Esophagus mucosa (tissue), 1 donor: ENCODE data around the gene PPP6R2. TPM values are rescaled to one million over a fixed set of nuclear protein-coding genes. Genes with fewer than 3 reads are reported as not detected.

Experiments
- ATAC-seq: fragments of 200-7000 bp; cut with Tn5 transposase; one replicate; pipeline ENCODE4 v1.9.1; 2020
- total RNA-seq: library from RNA; stranded (reverse); gene quantifications from one replicate; pipeline ENCODE4 v1.2.4, GENCODE V29; 2023
- donor health status: DM: yes; HTN: yes; CAD: no.

PPP6R2 gene
- total RNA-seq, 1 donor from 2014 or later = 29.3 TPM

DNA sequence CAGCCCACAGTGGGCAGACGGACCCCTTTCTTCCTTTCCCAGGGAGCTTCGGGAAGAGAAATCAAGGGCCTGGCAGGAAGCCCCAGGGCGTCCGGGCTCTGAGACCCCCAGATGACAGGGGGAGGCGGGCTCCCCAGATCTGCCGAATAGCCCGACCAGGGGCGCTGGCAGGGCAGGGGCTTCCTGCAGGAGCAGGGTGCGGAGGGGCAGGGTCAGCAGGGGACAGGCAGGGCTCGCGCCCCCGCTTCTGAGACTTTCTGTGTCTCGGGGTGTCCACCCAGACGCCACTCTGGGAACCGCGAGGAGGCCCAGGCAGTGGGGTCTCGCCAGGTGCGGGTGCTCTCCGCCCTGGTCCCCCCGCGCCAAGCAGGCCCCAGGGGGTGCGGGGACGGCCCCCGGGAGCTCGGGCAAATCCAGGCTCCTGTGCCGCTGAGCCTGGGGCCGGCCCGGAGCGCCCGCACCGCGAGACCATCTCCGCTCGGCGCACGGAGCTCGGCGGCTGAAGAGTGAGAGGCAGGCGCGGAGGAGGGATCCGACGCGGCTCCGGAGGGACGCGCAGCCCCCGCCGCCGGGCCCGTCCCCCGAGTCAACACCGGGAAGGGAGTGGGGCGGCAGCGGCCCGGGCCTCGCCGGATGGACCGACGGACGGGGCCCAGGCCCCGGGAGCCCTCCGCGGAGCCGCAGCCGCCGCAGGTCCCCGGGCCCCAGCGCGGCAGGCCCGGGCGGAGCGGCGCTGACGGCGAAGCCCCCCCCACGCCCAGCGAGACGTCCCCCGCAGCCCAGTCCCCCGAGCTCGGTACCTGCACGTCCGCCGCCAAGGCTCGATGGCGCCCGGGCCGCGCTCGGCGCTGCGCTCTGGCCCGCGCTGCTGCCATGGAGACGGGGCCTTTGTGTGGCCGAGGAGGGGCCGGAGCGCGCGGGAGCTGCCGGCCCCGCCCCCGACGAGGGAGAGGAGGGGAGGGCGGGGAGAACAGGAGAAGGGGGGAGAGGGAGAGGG, 36.1 kb upstream of the PPP6R2 start, which contains the start of gene PLXNB2:
TSS of gene PLXNB2 (minus strand) at position 894 of the 997 bp plus-strand sequence. CDS start 17,062 bp downstream, outside the sequence.
- peak; percentile 9 for ATAC-seq

DNA sequence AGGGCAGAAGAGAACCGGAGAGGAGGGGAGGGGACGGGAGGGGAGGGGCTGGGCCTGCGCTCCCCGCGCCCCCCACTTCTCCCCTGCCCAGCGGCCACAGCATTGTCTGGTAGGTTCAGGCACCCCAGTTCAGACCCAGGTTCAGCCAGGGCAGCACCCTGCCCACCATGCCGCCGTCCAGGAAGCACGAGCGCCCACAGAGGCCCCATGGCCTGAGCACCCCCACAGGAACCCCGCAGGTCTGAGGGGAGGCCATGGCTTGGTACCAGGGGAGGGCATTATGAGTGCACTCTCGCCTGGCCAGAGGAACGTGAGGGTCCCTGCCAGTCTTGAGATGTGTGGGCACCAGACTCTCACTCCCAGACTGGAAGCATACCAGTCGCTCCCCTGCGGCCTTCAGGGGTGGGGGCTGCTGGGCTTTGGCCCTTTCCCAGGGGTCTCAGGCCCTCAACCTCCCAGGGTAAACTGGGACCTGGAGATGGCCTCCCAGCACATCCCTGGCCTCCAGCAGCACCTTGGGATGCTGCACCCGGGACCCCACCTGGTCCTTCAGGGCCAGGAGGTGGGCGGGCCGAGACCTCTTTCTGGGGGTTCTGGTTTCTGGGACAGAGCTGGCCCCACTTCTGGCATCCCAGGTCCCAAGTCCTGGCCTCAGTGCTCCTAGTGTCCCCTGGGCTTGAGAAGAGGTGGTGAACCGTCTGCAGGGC, 35.1 kb upstream of the PPP6R2 start:
- no peak for ATAC-seq

DNA sequence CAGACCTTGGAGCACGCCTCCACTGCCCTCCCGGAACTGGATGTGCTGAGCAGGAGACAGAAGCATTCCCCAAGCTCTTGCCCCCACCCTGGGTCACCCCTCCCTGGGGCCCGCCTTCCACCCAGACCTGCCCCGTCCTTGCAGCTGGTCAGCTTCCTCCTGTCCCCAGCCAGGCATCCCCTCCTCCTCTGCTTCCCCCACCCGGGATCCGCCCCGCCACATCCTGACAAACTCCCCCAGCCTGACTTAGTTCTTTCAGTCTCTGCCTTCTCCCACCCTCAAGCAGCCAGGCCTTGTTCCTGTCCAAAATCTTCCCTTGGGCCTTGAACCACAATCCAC, 34.6 kb upstream of the PPP6R2 start:
- ATAC-seq = no peak

DNA sequence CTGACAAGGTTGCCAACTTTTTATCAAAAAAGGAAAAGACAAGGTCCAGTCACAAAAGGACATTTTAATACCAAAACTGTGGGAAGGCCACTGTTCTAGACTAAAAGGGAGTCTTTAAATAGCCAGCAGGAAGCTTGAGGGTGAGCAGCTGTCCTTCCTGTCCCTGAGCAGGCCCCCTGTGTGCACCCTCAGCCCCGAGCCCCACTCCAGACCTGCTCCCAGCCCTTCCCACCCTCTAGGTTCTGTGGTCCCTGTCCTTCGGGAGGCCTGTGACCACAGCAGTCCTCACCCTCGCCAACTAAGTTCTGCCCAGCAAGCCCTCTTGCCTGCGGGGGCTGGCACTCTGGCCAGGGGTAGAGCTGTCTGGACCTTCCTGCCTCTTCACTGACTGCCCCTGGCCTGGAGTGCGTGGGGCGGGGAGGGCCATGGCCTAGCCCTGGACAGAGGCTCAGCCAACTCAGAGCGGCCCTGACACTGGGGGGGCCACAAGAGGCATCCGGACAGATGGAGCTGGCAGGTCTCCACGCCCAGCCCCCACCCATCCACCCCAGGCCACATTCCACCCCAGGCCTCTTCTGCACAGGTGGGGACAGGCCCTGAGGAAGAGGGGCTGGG, 34.0 kb upstream of the PPP6R2 start:
- no peak for ATAC-seq

DNA sequence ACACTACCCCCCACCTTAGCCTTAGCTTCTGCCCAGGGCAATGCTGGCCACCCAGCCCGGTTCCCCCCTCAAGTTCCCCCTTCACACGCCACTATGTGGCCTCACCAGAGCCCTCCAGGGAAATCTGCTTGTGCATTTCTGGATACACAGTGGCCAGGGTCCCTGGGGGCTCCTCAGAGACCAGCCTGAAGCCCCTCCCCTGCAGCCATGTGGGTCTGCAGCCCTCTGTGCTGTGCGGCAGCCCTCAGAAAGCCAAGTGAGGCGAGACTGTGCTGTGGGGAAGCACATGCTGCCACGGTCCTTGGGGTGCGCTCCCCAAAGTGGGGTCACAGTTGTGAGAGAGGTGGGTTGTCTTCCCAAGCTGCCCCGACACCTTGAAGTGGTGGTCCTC, 33.5 kb upstream of the PPP6R2 start:
- no peak for ATAC-seq

DNA sequence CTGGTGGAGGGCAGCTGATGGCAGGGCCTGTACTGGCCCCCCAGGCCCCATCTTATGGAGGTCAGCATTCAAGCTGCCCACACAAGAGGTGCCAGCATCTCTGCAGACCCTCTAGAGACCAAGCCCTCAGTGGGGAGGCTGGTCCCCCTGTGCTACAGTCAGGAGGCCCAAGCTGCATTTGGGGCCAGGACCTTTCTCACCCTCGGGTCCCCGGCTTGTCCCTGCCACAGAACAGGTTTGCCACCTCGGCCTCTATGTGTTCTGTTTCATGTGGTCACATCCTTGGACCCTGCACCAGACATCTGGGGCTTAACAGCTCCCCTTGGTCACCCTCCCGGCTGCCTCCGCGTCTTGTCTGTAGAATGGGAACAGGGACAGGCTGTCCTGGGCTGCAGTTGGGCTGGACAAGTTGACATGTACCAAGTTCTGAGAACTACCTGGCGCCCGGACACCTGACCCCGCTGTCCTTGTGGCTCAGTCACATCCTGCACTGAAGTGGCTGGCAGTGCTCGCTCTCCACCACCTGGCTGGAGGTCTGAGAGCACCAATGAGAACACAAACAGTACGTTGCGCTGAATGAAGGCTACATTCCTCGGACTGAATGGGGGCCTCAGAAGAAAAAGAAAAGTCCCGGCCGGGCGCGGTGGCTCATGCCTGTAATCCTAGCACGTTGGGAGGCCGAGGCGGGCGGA, 33.0 kb upstream of the PPP6R2 start:
- no peak for ATAC-seq

DNA sequence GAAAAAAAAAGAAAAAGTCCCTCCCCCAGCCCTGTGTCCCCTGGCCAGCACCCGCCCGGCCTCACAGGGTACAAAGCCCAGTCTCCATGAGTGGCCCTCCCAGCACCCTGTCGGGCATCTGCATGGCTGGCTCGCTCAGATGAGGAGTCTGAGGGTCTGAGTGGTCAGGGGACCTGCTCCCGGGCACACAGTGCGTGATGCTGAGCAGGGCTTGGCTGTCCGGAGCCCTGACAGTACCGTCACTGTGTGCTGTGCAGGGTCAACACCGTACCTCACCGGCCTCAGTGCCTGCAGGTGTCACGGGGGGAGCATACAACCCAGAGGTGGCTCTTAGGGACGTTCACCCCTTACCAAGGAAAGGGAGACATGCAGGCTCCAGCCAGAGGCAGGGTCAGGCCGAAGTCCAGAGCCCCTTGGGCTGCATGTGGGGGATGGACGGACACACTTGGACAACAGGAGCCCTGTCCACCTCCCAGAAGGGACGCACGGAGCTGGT, 32.1 kb upstream of the PPP6R2 start:
- ATAC-seq = no peak

DNA sequence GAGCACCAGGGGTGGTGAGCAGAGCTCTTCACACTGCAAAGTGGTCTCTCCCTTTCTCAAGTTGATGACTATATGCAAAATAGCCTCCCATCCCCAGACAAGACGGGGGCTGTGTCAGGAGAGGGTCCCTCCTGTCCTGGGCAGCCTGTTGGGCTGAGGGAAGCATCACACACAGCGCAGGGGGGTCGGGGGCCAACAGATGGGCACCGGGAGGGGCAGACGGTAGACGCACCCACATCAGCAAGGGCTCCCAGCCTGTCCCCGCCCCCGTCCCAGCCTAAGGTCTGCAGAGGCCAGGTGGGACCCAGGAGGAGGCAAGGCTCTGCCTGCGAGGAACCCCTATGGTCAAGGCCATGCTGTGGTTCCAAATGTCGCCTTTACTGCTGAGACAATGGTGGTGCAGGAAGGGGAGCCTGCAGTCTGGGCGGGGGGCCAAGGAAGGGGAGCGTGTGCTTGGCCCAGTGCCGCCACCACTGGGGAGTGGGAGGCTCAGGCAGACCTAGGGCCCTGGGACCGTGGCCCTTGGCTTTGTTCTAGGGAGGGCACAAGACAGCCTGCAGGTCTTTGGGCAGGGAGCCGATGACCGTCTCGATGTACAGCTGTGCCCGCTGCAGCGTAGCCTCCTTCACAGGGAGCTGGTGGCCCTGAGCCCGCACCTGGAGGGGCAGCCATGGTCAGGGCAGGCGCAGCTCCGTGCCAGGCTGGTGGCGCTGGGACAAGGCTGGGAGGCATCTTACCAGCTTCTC, 31.3 kb upstream of the PPP6R2 start:
- no peak for ATAC-seq

DNA sequence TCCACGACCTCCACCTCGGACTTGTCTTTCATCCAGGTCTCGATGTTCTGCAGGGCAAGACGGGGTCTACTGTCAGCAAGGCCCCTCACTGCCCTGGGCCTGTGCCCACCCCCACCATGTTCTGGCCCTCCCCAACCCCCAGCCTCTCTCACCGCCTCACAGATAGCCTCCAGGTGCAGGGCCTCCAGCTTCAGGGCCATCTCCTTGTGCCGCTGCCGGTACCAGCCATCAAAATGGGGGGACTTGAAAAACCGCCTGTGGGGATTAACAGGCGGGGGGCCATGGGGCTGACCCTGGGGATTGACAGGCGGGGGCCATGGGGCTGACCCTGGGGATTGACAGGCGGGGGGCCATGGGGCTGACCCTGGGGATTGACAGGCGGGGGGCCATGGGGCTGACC, 30.8 kb upstream of the PPP6R2 start:
- ATAC-seq = no peak

DNA sequence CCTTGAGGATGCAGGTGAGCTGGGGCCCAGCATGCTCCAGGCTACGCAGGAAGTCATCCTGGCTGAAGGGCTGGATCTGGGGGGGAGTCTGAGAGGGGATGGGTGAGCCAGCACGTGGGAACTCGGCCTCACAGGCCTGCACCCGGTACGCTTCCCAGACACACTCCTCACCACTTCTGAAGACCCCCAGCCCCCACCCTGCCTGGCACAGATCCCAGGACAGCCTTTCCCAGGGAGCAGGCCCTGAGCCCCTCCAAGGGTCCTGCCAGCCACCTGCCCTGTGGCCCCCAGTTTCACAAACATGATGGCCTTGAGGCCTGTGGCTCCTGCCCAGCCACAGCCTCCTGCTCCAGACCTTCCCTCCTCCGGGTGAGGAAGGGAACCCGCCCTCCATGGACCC, 30.1 kb upstream of the PPP6R2 start:
- no peak for ATAC-seq

DNA sequence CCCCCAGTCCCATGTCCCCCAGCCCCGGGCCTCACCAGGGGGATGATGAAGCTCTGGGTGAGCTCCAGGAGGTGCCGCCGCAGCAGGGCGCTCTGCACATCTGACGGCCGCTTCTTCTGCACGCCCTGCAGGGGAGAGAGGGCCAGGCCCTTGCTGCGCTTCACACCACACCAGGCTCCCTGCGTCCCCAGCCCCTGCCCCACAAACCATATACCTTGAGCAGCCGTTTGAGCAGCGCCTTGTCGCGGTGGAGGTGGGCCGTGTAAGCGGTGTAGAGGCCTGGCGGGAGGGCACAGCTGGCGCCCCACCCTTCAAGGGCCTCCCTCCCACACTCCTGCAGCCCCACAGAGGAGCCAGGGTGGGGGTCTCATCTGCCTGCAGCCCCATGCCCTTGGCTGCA, 29.5 kb upstream of the PPP6R2 start:
- no peak for ATAC-seq

DNA sequence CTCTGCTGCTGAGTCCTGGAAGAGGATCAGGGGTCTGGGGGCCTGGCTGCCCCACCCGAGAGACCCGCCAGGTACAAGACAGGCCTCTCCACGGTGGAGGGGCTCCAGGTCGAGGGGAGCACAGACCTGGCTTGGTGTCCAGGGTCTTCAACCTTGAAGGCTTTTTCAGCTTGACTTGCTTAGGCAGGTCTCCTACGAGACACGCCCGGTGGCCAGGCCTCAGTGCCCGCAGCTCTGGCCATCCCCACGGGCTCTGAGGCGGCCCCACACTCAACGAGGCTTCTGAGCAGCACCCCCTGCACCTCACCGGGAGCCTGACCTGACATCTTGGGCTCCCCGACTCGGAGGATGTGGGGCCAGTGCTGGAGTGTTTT, 29.1 kb upstream of the PPP6R2 start:
- no peak for ATAC-seq

DNA sequence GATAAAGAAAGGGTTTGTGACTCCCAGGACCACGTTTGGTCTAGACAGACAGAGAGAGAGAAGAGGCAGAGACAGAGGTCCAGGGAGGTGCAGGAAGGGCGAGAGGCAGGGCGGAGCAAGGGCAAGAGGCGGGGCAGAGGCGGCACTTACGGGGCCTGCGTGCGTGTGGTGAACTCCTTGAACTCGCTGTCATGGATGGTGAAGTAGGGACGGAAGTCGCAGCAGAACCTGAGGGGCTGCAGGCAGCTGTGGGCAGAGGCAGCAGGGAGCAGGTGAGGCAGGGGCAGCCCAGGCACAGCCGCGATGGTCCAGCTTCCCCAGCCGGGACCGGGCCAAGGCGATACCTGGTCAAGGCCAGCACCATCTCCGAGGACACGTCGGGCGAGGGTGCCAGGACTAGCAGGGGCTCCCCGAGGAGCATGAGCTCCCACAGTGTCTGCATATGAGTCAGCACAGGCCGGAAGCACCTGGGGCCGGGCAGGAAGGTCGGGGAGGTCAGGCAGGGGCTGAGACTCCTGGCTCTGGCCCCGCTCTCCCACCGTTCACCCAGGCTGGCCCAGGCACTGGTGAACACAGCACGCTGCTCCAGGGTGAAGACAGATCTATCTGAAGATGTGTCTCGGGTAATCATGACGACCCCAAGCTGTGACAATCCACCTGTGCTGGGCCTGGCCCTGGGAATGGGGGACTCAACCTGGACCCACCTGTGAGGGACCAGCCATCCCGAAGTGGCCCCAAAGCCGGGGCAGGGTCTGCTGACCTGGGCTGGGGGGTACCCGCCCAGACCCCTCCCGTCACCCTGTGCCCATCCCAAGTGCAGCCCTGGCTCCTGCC, 28.5 kb upstream of the PPP6R2 start:
- peak; percentile 51 for ATAC-seq

DNA sequence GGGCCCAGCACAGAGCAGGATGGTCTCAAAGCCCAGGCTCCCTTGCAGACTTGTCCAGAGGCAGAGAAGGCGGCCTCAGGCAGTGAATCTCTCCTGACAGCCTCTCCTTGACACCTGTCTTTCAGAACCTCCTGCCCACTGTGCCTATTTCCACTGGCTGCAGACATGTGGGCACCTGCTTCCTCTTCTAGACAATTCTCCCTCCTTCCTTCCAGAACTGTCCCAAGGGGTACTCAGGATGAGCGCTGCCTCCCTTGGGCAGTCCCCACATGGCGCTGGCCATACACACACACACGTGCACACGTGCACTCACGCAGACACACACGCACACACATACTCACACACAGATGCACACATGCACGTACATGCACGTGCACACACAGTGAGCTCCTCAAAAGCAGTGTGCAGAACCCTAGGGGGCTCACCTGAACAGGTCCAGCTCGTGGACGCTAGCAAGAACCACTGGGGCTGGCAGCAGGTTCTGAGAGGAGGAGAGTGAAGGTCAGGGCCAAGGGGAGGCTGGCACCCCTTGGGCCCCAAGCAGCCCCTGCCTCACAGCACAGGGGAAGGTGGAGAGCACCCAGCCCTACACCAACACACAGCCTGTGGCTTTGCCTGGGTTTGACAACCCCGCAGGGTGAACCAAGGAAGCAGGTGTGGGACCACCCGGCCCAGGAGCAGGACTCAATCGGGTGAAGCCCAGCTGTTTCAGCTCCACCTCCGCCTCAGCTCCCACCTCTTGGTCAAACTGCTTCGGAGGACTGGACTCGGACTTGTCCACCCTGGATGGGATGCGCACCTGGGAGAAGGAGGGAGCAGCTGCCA, 27.6 kb upstream of the PPP6R2 start:
- no peak for ATAC-seq

DNA sequence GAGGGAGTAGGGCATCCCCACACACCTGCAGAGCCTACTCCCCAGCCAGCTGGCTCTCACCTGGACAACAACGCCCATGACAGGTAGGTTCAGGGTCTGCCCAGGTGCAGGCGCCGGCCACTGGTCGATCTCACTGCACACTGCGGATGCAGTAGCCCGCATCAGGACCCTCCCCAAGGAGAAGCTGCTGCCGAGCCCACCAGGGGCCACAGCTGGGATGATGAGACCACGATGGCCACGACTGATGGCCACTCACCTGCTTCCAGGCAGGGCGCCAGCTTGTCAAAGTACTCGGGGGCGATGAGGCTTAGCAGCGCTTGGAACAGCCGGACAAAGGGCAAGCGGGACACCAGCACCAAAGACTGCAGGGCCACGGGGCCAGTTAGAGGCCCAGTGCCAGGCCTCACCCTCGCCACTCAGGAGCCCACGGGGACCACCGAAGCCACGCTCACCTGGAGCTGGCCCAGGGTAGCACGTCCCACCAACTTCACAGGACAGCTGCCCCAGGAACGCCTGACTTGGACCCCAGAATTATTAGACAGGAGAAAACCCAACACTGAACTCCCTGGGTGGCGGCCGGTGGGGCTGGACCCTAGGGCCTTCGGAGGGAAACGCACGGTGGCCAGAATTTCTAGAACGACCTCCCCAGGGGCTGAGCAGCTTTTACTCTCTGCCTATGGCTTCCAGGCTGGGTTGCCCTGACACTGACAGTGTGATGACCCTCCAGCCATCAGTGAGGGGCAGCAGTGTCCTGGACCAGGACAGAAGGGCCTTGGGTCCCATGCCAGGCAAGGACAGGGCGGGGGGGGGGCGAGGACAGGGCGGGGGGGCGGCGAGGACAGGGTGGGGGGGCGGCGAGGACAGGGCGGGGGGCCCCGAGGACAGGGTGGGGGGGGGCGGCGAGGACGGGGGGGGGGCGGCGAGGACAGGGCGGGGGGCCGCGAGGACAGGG, 26.7 kb upstream of the PPP6R2 start:
- no peak for ATAC-seq

DNA sequence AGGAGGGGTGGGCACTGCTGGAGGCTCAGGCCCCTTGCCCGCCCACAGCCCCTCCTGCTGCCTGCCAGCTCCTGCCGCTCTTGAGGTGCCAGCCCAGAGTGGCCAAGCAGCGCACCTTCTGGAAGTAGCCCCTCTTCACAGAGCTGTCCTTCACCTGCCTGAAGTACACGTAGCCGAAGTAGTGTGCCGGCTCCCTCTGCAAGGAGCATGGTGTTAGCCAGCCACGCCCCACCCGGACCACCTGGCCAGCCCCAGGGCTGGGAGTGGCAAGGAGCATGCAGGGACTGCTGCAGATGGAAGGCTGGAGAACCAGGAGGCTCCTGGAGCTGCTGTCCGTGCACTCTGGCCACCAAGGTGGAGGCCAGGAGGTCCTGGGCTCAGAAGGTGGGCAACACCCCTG, 25.9 kb upstream of the PPP6R2 start:
- ATAC-seq = no peak

DNA sequence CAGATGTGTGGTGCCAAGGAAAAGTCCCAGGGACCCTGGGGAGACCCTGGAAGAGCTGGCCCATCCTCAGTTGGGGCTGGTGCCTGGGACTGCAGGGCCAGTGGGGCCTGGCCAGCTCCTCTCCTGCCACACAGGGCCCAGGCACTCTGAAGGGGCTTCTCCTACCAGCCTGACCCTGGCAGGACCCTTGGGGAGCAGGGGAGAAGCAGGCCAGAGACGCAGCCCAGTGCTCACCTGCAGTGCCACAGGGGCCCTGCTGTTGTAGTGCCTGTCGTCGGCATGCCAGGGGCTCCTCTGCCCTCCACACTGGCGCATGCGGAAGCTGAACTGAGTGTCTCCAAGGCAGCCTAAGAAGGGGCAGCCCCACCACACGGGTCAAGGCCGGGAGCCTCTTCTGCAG, 25.5 kb upstream of the PPP6R2 start:
- ATAC-seq = no peak

DNA sequence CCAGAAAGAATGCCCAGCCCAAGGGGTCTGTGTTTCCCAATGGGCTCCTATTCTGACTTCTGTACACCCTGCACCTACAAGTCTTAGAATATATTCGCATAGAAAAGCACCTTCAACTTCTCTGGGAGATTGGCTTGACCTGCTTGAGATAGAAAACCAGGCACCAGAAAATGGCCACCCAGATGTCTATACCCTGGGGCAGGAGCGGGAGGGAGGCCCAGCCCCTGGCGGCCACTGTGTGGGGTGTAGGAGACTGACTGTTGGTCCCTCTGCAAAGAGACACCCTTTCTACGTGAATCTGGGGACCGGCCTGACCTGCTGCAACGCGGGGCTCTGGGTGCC, 24.8 kb upstream of the PPP6R2 start:
- ATAC-seq = no peak
